ENCODE measurements around the gene MAP3K7. TPM values are rescaled to one million over a fixed set of nuclear protein-coding genes. Genes with fewer than 3 reads are reported as not detected.

MAP3K7 gene
- total RNA-seq, 5 donors from 2014 or later (not counting 1 experiment from before 2014, with no cell fraction given) = 21.1 to 25.6 (median 24.2) TPM

DNA sequence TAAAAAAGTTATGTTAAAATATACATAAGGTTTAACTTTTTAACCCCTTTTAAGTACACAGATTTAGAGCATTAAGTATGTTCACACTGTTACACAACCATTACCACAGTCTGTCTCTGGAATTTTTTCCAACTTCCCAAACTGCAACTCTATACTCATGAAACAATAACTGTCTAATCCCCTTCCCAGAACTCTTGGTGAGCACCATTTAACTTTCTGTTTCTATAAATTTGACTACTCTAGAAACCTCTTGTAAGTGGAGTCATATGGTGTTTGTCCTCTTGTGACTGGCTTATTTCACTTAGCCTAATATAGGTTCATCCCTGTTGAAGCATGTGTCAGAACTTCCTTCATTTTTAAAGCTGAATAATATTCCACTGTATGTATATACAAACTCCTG, 98.1 kb downstream of the MAP3K7 start:
- H3K4me1 ChIP-seq (ENCODE audit: control insufficient read depth in 1 of 2, extremely low read depth in 1 of 2, insufficient read depth in 2 of 2, low read length in 2 of 2) = no peaks in the 10 kb centered on the region
- Mint-ChIP-seq H3K4me3 (no peak overlapping the region), H3K27me3 (peaks cover 19 to 20% of the 10 kb centered on the region in 2 donors), H3K4me1 (peaks cover 4 to 5% (median 4%) of the 10 kb centered on the region in 3 donors), H3K36me3 (no peaks in the 10 kb centered on the region), H3K27ac (no peak overlapping the region), H3K9me3 (peaks cover 0 to 10% (median 4%) of the 10 kb centered on the region in 3 donors)
- CTCF ChIA-PET = no interaction called here
- no peak overlapping the region for H3K4me3 ChIP-seq (ENCODE audit: control insufficient read depth in 1 of 2, extremely low read depth in 1 of 2, low read length in 1 of 2)
- DNase-seq = no peak
- no peaks in the 10 kb centered on the region for H3K36me3 ChIP-seq (ENCODE audit: control insufficient read depth in 2 of 2, extremely low read depth in 1 of 2, insufficient read depth in 1 of 2, low read length in 1 of 2)
- POLR2A ChIA-PET = no interaction called here
- no peak overlapping the region for H3K27ac ChIP-seq (ENCODE audit: low read length)
- H3K9me3 ChIP-seq = no peaks in the 10 kb centered on the region
- peaks cover 0 to 5% of the 10 kb centered on the region in 2 experiments for H3K27me3 ChIP-seq (replicated peaks in 1 of 2; ENCODE audit: control insufficient read depth in 2 of 2, extremely low read depth in 1 of 2, insufficient read depth in 2 of 2, low read length in 1 of 2)
- ATAC-seq (replicated peaks in 1 of 4) = no peak

DNA sequence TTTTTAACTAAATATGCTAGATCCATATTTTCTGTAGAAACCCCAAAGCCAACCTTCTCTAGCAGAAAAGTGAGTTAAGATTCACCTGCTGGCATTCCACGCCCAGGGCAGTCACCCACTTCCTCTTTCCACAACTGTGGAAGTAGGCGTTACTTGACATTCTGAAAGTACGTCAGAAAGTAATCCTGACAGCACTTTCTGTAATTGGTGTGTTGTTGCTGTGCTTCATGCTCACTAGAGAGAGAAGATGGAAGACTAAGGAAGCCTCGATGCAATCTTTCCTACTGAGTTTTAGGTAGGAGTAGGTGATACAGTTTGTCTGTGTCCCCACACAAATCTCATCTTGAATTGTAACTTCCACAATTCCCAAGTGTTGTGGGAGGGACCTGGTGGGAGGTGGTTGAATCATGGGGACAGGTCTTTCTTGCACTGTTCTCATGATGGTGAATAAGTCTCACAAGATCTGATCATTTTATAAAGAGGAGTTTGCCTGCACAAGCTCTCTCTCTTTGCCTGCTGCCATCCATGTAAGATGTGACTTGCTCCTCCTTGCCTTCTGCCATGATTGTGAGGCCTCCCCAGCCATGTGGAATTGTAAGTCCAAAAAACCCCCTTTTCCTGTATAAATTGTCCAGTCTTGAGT, 101.1 kb downstream of the MAP3K7 start:
- DNase-seq (no peak), ATAC-seq (replicated peaks in 1 of 4) (no peak)
- H3K36me3 Mint-ChIP-seq = no peaks in the 10 kb centered on the region
- Histone ChIP-seq H3K36me3 (ENCODE audit: control insufficient read depth in 2 of 2, extremely low read depth in 1 of 2, insufficient read depth in 1 of 2, low read length in 1 of 2) (no peaks in the 10 kb centered on the region), H3K9me3 (no peaks in the 10 kb centered on the region), H3K4me1 (ENCODE audit: control insufficient read depth in 1 of 2, extremely low read depth in 1 of 2, insufficient read depth in 2 of 2, low read length in 2 of 2) (no peaks in the 10 kb centered on the region), H3K27me3 (replicated peaks in 1 of 2; ENCODE audit: control insufficient read depth in 2 of 2, extremely low read depth in 1 of 2, insufficient read depth in 2 of 2, low read length in 1 of 2) (peaks cover 0 to 3% of the 10 kb centered on the region in 2 experiments), H3K4me3 (ENCODE audit: control insufficient read depth in 1 of 2, extremely low read depth in 1 of 2, low read length in 1 of 2) (no peak overlapping the region), H3K27ac (ENCODE audit: low read length) (no peak overlapping the region)
- ChIA-PET POLR2A (no interaction called here), CTCF (interaction anchor here in 1 of 2 donors (1.2 kb wide), 1 partner anchor 545 kb away, joined by 4 read pairs; no protein-coding TSS in a partner anchor)
- no peak overlapping the region for H3K27ac Mint-ChIP-seq
- peaks cover 0 to 10% (median 4%) of the 10 kb centered on the region in 3 donors for H3K9me3 Mint-ChIP-seq
- H3K27me3 Mint-ChIP-seq = peaks cover 3 to 12% of the 10 kb centered on the region in 2 donors
- peaks cover 0 to 2% (median 0%) of the 10 kb centered on the region in 3 donors for H3K4me1 Mint-ChIP-seq
- no peak overlapping the region for H3K4me3 Mint-ChIP-seq
- no CpG with 5 or more reads among the region's 4 CpGs for WGBS (ENCODE audit: insufficient coverage)

DNA sequence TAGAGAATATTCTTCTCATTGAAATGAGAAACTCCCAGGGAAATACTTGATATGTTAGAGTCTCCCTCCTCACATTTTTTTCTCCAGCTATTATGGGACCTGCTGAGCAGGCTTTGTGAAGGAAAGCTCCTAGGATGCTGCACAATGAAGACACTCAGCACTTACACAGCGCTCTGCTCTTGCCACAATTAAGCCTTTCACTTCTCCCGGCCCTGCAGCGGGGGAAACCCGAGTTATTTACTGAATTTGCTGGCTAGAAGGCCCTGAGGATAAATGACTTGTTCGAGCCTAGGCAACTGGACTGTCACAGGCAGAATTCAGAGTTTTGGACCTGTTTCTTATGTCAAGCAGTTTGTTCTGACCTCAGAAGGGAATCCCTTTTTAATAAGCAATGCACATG, 102.0 kb downstream of the MAP3K7 start:
- H3K27ac ChIP-seq (ENCODE audit: low read length) = no peak overlapping the region
- POLR2A ChIA-PET = no interaction called here
- H3K27me3 Mint-ChIP-seq = peaks cover under 1 to 6% of the 10 kb centered on the region in 2 donors
- H3K36me3 Mint-ChIP-seq = no peaks in the 10 kb centered on the region
- no peak overlapping the region for H3K27ac Mint-ChIP-seq
- no peak overlapping the region for H3K4me3 ChIP-seq (ENCODE audit: control insufficient read depth in 1 of 2, extremely low read depth in 1 of 2, low read length in 1 of 2)
- WGBS (ENCODE audit: insufficient coverage) = 87% methylated on average over 4 of the region's 5 CpGs
- CTCF ChIA-PET = interaction anchor here (0.5 to 0.7 kb wide), 3 partner anchors 294 to 716 kb away, joined by 4 to 6 read pairs (median 4); no protein-coding TSS in a partner anchor
- peaks cover 0 to 2% (median 0%) of the 10 kb centered on the region in 3 donors for H3K4me1 Mint-ChIP-seq
- H3K27me3 ChIP-seq (replicated peaks in 1 of 2; ENCODE audit: control insufficient read depth in 2 of 2, extremely low read depth in 1 of 2, insufficient read depth in 2 of 2, low read length in 1 of 2) = no peaks in the 10 kb centered on the region
- H3K9me3 ChIP-seq = no peaks in the 10 kb centered on the region
- no peak overlapping the region for H3K4me3 Mint-ChIP-seq
- H3K36me3 ChIP-seq (ENCODE audit: control insufficient read depth in 2 of 2, extremely low read depth in 1 of 2, insufficient read depth in 1 of 2, low read length in 1 of 2) = no peaks in the 10 kb centered on the region
- H3K9me3 Mint-ChIP-seq = peaks cover 0 to 10% (median 4%) of the 10 kb centered on the region in 3 donors
- DNase-seq = no peak
- no peak for ATAC-seq (replicated peaks in 1 of 4)
- no peaks in the 10 kb centered on the region for H3K4me1 ChIP-seq (ENCODE audit: control insufficient read depth in 1 of 2, extremely low read depth in 1 of 2, insufficient read depth in 2 of 2, low read length in 2 of 2)

DNA sequence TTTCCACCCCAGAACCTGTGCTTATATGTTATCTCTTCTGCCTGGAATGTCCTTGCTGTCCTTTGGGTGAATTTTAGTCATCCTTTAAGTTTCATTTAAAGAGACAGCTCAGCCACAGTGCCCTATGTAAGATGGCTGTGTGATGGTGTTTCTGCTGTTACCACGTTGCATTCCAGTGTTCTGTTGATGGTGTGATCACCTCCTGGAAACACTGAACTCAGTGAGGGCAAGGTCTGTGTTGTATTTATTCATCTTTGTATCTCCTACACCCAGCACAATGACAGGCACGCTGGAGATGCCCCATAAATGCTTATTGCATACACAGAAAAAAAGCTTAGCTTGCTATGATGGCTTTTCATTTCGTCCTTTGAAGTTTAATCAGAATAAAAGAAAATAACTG, 102.5 kb downstream of the MAP3K7 start:
- no peak overlapping the region for H3K4me3 Mint-ChIP-seq
- ChIA-PET POLR2A (interaction anchor here in 1 of 2 donors (0.7 kb wide), 1 partner anchor 16 kb away, joined by 5 read pairs; no protein-coding TSS in a partner anchor), CTCF (interaction anchor here (0.5 to 0.7 kb wide), 4 partner anchors 294 to 716 kb away, joined by 4 to 6 read pairs (median 4); no protein-coding TSS in a partner anchor)
- Histone ChIP-seq H3K4me3 (ENCODE audit: control insufficient read depth in 1 of 2, extremely low read depth in 1 of 2, low read length in 1 of 2) (no peak overlapping the region), H3K4me1 (ENCODE audit: control insufficient read depth in 1 of 2, extremely low read depth in 1 of 2, insufficient read depth in 2 of 2, low read length in 2 of 2) (peaks cover 0 to under 1% of the 10 kb centered on the region in 2 experiments), H3K27me3 (replicated peaks in 1 of 2; ENCODE audit: control insufficient read depth in 2 of 2, extremely low read depth in 1 of 2, insufficient read depth in 2 of 2, low read length in 1 of 2) (no peaks in the 10 kb centered on the region), H3K36me3 (ENCODE audit: control insufficient read depth in 2 of 2, extremely low read depth in 1 of 2, insufficient read depth in 1 of 2, low read length in 1 of 2) (no peaks in the 10 kb centered on the region), H3K9me3 (no peaks in the 10 kb centered on the region), H3K27ac (ENCODE audit: low read length) (no peak overlapping the region)
- H3K27me3 Mint-ChIP-seq = peaks cover 0 to 6% of the 10 kb centered on the region in 2 donors
- H3K36me3 Mint-ChIP-seq = no peaks in the 10 kb centered on the region
- H3K4me1 Mint-ChIP-seq = peaks cover under 1 to 3% (median 1%) of the 10 kb centered on the region in 3 donors
- ATAC-seq (replicated peaks in 1 of 4) (no peak), DNase-seq (no peak)
- H3K27ac Mint-ChIP-seq = no peak overlapping the region
- no CpG with 5 or more reads among the region's 3 CpGs for WGBS (ENCODE audit: insufficient coverage)
- peaks cover 0 to 10% (median 4%) of the 10 kb centered on the region in 3 donors for H3K9me3 Mint-ChIP-seq

DNA sequence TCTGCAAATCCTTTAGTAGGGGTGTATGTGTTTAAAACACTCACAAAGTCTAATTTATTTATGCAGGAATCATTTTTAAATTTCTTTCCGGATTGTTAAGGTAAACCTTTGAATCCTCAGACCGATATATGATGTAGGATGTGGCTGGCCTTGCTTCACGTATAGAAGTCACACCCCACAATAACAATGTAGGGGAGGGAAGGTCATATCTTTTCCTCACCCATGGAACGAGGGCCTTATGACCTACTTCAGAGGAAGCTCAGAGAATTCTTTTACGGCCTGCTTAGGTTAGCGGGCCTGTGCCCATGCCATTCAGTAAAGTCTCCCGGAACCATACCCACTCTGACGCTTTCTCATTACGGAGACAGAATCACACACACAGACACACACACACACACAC, 102.9 kb downstream of the MAP3K7 start:
- ChIA-PET CTCF (interaction anchor here in 1 of 2 donors (0.6 to 0.7 kb wide), 2 partner anchors 469 to 715 kb away, joined by 4 read pairs; no protein-coding TSS in a partner anchor), POLR2A (interaction anchor here in 1 of 2 donors (0.7 kb wide), 1 partner anchor 17 kb away, joined by 5 read pairs; no protein-coding TSS in a partner anchor)
- ATAC-seq (replicated peaks in 1 of 4) (no peak), DNase-seq (no peak)
- H3K9me3 Mint-ChIP-seq = peaks cover 0 to 10% (median 4%) of the 10 kb centered on the region in 3 donors
- H3K27me3 Mint-ChIP-seq = peaks cover 0 to 5% of the 10 kb centered on the region in 2 donors
- H3K4me1 Mint-ChIP-seq = peaks cover 5 to 7% (median 5%) of the 10 kb centered on the region in 3 donors
- Histone ChIP-seq H3K4me1 (ENCODE audit: control insufficient read depth in 1 of 2, extremely low read depth in 1 of 2, insufficient read depth in 2 of 2, low read length in 2 of 2) (peaks cover 2 to 5% of the 10 kb centered on the region in 2 experiments), H3K4me3 (ENCODE audit: control insufficient read depth in 1 of 2, extremely low read depth in 1 of 2, low read length in 1 of 2) (no peak overlapping the region), H3K36me3 (ENCODE audit: control insufficient read depth in 2 of 2, extremely low read depth in 1 of 2, insufficient read depth in 1 of 2, low read length in 1 of 2) (no peaks in the 10 kb centered on the region), H3K27ac (ENCODE audit: low read length) (no peak overlapping the region), H3K27me3 (replicated peaks in 1 of 2; ENCODE audit: control insufficient read depth in 2 of 2, extremely low read depth in 1 of 2, insufficient read depth in 2 of 2, low read length in 1 of 2) (no peaks in the 10 kb centered on the region), H3K9me3 (no peaks in the 10 kb centered on the region)
- H3K36me3 Mint-ChIP-seq = no peaks in the 10 kb centered on the region
- 98% methylated on average over 5 of the region's 9 CpGs for WGBS (ENCODE audit: insufficient coverage)
- H3K4me3 Mint-ChIP-seq = no peak overlapping the region
- H3K27ac Mint-ChIP-seq = no peak overlapping the region

DNA sequence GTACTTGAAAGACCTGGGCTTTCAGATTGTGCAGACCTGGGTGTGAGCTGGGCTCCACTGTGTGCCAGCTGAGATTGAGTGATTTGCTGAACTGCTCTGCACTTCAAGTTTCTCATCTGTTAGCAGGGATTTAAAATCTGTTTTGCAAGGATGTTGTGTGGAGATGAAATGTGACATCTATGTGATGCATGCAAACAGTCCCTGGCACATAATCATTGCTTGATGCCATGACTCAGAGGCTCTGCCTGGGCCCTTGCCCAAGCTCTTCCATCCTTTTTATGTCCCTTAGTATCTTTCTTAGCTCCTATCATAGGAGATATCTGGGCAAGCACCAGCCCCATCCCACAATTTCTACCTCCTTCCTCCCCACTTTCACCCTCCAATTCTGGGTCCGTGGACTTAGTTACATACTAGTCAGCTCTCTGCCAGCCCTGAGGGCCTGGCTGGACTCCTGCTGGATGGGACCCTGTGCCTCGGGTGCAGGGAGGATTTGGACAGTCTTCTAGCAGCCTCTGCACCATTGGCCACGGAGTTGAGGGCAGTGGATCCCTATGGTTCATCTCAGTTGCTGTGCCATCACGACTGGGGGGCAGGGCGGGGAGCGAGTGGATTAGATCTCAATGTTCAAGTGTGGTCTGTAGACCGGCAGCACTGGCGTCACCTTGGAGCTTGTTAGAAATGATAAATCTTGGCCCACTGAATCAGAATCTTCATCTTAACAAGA, 103.6 kb downstream of the MAP3K7 start:
- Histone ChIP-seq H3K27me3 (replicated peaks in 1 of 2; ENCODE audit: control insufficient read depth in 2 of 2, extremely low read depth in 1 of 2, insufficient read depth in 2 of 2, low read length in 1 of 2) (no peaks in the 10 kb centered on the region), H3K4me1 (ENCODE audit: control insufficient read depth in 1 of 2, extremely low read depth in 1 of 2, insufficient read depth in 2 of 2, low read length in 2 of 2) (peaks cover 2 to 8% of the 10 kb centered on the region in 2 experiments), H3K36me3 (ENCODE audit: control insufficient read depth in 2 of 2, extremely low read depth in 1 of 2, insufficient read depth in 1 of 2, low read length in 1 of 2) (no peaks in the 10 kb centered on the region), H3K27ac (ENCODE audit: low read length) (no peak overlapping the region), H3K4me3 (ENCODE audit: control insufficient read depth in 1 of 2, extremely low read depth in 1 of 2, low read length in 1 of 2) (no peak overlapping the region), H3K9me3 (no peaks in the 10 kb centered on the region)
- Mint-ChIP-seq H3K4me3 (no peak overlapping the region), H3K9me3 (peaks cover 0 to 10% (median 4%) of the 10 kb centered on the region in 3 donors), H3K27me3 (peaks cover 0 to 3% of the 10 kb centered on the region in 2 donors), H3K4me1 (peaks cover 12 to 14% (median 12%) of the 10 kb centered on the region in 3 donors), H3K27ac (no peak overlapping the region), H3K36me3 (no peaks in the 10 kb centered on the region)
- ChIA-PET POLR2A (no interaction called here), CTCF (no interaction called here)
- ATAC-seq (replicated peaks in 1 of 4) (no peak), DNase-seq (no peak)
- 82% methylated on average over 7 of the region's 8 CpGs for WGBS (ENCODE audit: insufficient coverage)
